ENCODE measurements around the gene GNG10. TPM values are rescaled to one million over a fixed set of nuclear protein-coding genes. Genes with fewer than 3 reads are reported as not detected.
"Not testable (repeated sequence)": the region's sequence is repeated elsewhere in the genome, so short reads cannot be mapped to it uniquely, and the experiment has no call there.

GNG10 gene
- 59.8 TPM for total RNA-seq
- long read RNA-seq, transcript GNG10-201 (3 exons, 1,491 nt): major isoform, 145 of 146 reads
- long read RNA-seq, partial matches to known transcripts: 0 of 146 reads
- long read RNA-seq, other reads (novel, unspliced or antisense): 1 of 146 reads

DNA sequence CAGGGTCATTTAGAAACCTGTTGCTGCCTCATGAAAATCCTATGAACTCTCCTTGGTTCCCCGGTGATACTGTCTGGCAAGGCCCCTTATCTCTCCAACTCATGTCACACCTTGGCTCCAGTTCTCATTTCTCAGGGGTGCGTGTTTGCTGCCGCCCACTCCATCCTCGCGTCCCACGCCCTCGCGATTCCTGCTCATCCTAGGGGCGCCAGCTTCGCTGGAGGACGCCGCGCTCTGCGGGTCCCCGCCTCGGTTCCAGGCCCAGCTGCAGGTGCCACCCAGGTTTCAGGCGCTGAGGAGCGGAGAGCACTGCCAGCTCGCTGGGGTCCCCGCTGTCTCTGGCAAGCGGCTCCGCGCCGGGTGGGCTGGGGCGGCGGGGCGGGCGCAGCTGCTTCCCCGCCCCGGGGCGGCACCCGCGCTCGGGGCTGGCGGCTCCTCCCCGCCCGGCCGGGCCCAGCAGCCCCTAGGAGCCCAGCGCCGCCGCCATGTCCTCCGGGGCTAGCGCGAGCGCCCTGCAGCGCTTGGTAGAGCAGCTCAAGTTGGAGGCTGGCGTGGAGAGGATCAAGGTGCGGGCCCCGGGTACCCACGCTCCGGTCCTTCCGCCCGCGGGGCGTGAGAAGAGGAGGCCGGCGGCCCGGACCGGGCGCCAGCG lies at the start of gene GNG10:
GNG10 (plus strand) TSS at position 456 of the 652 bp plus-strand sequence; CDS start at position 486, 30 bp downstream.
- peak; percentile 91 for DNase-seq (ENCODE audit: low spot score)

DNA sequence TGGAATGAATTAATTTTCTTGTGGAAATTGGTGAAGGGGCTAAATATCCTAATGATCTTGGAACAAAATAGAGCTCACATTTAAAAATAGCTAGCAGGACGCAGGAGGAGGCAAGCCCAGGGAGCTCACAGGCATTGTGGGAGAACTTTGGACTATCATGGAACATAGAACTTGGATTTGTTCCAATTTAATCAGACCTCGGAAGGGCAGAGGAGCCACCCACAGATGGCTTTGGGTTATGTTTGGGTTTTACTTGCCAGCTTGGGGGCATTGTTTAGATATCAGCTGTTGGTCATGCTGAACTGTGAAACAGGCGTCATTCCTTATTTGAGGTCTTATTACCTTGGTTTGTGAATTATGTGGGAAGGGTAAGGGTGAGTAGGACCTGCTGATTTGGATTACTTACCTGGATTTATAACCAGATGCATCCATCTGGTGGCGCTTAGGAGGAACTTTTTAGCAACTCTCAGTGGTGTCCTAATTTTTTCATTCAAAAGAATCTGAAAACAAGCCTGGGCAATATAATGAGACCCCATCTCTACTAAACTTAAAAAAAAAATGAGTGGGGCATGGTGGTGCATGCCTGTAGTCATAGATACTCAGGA lies 47.9 kb upstream of the GNG10 start:
- no peak for DNase-seq (ENCODE audit: low spot score)

DNA sequence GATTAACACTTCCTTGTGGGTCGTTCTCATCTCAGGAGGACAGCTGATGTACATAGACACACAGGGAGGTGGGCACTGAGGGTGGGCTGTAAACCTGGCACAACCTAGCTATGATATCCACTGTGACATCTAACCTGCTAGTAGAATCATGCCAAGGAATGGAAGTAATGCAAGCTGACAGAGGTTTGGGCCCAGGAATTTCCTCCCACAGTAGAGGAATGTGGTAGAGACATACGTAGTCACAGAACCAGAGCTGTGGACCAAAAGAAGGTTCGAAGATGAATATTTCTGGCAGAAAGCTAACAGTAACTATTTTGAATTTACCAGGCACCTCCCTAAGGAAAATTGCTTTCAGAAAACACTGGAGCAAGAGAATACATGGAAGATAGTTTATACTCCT lies 45.5 kb upstream of the GNG10 start:
- DNase-seq (ENCODE audit: low spot score): no peak

DNA sequence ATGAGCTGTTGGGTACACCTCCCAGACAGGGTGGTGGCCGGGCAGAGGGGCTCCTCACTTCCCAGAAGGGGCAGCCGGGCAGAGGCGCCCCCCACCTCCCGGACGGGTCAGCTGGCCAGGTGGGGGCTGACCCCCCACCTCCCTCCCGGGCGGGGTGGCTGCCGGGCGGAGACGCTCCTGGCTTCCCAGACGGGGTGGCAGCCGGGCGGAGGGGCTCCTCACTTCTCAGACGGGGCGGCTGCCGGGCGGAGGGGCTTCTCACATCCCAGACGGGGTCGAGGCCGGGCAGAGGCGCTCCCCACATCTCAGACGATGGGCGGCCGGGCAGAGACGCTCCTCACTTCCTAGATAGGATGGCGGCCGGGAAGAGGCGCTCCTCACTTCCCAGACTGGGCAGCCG lies 44.1 kb upstream of the GNG10 start:
- not testable (repeated sequence) for DNase-seq (ENCODE audit: low spot score)

DNA sequence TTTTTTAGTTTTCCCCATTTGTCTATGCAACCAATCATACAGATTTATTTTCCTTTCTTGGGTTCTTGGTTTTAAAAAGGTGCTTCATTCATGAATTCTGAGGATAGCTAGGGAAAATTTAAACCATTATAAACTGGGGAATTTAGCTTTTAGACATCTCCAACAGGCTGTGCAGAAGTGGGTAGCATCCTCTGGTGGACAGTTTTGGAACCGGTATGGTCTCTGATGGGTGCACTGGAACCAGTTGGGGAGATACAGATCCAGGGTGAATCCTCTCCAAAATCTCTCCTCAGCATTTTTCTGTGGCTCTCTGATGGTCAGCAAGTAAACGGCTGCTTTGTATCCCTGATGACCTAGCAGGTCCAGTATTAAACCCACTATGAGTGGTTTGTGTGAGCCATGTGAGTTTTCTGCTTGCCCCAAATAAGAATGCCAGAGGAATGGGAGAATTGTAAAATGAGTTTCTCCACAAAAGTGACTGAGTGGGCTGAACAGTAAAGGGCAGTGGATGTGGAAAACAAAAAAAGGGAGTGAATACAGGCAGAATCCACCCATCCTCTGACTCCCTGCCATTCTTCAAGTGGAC lies 39.4 kb upstream of the GNG10 start:
- DNase-seq (ENCODE audit: low spot score): no peak

DNA sequence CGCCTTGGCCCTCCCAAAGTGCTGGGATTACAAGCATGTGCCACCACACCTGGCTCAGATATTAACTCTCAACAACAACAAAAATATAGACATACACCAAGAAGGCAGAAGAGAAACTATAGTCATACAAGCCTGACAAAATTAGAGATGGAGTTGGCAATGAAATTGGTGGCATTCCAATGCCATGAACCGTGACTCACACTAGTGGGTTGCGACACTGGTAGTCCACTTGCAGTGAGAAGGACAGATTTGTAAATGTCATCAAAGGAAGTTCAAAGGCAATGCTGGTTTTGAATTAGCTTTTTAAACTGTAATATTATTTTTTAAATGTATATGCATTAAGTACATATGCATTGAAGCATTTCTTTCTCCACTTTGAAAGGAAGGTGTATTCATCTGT lies 38.8 kb upstream of the GNG10 start:
- DNase-seq (ENCODE audit: low spot score): no peak

DNA sequence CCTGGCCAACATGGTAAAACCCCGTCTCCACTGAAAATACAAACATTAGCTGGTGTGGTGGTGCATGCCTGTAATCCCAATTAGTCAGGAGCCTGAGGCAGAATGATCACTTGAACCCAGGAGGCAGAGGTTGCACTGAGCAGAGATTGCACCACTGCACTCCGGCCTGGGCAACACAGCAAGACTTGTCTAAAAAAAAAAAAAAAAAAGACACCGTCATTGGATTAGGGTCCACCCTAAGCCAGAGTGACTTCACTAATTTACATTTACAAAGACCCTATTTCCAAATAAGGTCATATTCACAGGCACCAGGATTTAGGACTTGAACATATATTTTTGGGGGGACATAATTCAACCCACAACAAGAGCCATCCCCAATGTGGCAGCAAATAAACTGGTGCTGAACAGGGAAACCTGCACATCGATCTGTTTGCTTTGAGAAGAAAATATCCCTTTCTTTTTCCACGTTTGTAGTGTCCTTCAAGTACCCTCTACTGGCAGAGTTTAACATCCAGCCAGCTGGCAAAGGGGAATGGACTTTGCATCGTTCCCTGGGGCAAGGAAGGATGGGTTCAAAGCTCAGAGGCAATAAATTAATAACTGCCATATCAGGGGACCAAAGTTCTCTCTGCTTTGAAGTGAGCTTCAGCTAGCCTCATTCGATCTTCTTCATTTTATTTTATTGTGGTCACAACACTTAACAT lies 34.0 kb upstream of the GNG10 start:
- no peak for DNase-seq (ENCODE audit: low spot score)

DNA sequence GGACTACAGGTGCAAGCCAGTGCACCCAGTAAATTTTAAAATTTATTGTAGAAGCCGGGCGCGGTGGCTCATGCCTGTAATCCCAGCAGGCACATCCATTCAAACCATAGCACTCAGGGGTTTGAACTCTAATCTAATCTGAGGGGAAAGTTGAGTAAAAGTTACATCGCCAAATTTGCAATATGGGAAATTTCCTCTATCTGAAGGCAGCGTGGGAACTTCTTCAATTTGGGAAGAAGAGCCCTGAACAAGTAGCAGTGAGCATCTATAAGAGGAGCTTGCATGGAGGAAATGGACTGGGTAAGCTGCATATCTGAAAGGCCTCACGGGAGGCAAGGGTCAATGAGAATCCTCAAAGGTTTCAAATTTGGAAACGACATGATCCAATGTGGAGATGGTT lies 33.0 kb upstream of the GNG10 start:
- no peak for DNase-seq (ENCODE audit: low spot score)

DNA sequence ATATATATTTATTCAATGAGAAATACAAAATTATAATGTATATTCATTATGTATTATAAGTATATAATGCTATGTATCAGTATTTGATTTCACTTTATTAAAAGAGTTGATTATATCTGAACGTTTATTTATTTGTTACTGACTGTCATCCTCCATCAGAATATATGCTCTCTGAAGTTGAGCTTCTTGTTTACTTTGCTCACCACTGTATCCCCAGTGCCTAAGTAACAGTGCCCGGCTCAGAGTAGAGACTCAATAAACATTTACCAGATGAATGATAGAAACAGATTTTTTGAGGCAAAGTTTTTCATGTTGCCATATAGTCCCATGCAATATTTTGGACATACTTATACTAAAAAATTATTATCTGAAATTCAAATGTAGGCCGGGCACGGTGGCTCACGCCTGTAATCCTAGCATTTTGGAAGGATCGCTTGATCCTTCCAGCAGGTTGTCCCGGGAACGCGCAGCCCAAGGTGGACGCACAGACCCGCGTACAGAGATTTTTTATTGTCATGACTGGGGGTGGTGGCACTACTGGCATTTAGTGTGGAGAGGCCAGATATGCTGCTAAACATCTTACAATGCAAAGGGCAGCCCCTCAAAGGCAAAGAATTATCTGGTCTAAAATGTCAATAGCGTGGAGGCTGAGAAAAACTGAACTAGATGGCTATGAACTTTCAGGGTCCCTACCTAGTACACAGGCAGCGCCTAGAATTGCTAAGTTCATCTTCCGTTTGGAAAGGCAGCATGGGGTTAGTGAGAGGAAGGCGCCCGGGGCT lies 31.0 kb upstream of the GNG10 start:
- DNase-seq (ENCODE audit: low spot score): no peak

DNA sequence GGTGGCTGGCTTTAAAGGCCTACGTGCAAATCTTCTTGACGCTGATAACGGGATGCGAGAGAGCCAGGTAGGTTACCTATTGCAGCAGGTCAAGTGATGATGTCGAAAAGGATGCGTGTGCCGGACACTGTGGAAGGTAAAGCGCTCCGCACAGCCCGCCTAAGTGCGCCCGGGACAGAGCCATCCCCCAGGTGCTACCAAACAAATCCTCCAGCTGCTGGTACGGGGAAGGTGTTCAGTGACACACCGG lies 30.5 kb upstream of the GNG10 start:
- no peak for DNase-seq (ENCODE audit: low spot score)

DNA sequence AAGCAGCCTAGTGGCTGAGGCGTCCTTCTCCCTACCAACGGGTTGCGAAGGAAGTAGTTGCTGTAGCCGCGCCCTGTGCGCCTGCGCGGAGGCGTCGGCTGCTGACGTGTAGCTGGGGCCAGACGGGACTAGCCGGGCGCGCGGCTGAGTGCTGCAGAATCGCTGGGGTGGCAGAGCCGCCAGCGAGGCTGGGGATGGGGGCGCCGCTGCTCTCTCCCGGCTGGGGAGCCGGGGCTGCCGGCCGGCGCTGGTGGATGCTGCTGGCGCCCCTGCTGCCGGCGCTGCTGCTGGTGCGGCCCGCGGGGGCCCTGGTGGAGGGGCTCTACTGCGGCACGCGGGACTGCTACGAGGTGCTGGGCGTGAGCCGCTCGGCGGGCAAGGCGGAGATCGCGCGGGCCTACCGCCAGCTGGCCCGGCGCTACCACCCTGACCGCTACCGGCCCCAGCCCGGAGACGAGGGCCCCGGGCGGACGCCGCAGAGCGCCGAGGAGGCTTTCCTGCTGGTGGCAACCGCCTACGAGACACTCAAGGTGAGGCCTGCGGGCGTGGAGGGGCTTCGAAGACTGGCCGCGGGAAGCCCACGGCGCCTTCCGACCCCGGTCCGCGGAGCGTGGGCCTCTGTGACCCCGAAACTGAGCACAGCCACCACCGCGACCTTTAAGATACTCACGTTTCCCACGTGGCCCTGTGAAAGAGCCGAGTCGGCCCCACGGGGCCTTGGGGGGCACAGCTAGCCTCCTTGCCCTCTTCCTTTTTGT lies 30.0 kb upstream of the GNG10 start, which contains the start of gene DNAJC25:
DNAJC25 (plus strand) TSS at position 121 of the 758 bp plus-strand sequence; CDS start at position 195, 74 bp downstream.
- peak; percentile 99 for DNase-seq (ENCODE audit: low spot score)

DNA sequence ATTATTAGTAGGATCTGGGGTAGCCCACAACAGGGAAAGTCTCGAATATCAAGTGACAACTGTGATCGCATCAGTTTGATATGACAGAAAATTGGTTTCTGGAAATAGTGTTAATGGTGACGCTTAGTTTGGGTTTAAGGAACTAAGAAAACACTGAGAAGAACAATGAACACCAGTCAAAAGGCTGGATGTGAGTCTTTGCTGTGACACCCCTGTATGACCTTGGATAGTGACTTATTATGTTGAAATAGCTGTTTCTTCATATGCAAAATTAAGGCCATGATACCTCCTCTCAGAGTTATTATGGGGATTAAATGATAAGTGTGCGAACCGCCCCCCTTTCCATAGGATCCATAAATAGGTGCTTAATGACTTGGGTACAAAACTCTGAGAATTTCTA lies 29.3 kb upstream of the GNG10 start:
- DNase-seq (ENCODE audit: low spot score): no peak

DNA sequence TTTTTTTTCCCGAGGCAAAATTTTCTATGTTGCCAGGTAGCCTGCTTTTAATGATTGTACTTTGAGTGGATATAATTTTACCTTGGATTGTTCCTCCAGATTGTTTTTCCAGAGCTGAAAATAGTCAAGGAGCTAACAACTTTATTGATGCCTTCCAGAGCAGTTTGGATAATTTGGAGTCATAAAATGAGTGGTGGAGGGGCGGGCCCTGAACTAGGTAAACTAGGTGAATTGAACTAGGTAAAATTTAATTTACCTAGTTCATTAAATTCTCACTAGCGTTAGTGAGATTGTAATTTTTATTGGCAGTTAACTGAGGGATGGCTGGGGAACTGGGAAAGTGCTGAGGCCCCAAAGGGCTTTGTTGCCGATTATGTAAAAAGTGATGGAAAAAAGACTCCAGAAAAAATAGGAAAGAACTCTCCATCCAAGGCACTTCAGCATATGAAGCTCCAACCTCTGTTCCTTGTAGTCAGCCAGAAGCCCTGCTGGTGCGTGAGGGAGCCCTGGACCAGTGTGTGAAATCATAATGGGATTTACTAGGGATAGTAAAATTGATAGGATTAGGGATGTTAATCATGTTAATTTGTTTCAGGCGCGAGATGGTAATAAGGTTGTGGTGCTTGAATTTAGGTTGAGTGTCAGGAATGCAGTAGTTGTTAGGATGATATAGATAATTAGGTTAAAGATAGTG lies 28.6 kb upstream of the GNG10 start:
- DNase-seq (ENCODE audit: low spot score): no peak

DNA sequence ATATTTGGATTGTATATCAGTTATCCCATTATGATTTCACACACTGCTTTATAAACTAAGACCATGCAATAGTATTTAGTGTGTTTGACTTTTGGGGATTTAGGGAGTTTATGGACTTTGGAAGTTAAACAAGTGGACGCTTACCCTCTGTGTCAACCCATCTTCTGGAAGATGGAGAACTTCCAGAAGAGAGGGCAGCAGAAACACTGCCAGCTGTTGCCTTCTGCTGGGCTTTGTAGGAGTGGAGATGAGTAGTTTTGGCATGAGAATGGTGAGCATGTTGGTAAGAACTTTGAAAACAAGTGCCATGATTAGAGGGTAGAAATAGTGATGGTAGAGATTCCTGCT lies 28.0 kb upstream of the GNG10 start:
- DNase-seq (ENCODE audit: low spot score): no peak

DNA sequence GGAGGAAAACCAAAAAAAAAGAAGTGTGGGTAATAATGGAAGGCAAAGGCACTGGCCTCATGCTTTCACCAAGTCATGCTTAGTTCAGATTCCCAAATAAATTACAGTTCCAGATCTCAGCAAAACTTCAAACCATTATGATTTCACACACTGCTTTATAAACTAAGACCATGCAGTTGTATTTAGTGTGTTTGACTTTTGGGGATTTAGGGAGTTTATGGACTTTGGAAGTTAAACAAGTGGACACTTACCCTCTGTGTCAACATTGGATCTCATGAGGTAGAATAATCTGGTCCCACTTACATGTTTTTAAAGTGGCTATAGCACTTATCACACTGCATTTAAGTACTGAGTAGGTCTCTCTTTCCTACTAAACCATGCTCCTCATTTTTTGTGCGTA lies 26.5 kb upstream of the GNG10 start:
- DNase-seq (ENCODE audit: low spot score): no peak

DNA sequence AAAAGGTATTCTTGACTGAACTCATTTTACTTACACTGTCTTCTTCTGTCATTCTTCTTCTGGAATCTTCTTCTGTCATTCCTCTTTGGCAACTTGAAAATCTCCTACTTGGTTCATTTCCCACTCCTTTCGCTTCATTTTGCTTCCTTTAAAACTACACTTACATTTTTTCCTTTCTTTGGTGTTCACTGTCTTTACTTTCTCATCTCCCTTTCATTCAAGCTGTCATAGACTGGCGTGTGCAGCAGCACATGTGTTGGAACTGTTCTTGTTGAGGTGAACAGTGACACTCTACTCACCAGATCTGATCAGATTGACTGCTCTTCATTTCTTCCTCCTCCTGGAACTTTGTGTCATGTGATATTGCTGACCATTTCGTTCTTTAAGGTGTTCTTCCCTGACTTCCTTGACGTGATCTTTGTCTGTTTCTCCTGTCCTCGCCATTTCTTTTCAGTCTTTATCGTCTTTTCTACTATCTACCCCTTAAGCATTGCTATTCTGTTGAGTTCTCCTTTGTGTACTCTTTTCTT lies 23.9 kb upstream of the GNG10 start:
- no peak for DNase-seq (ENCODE audit: low spot score)

DNA sequence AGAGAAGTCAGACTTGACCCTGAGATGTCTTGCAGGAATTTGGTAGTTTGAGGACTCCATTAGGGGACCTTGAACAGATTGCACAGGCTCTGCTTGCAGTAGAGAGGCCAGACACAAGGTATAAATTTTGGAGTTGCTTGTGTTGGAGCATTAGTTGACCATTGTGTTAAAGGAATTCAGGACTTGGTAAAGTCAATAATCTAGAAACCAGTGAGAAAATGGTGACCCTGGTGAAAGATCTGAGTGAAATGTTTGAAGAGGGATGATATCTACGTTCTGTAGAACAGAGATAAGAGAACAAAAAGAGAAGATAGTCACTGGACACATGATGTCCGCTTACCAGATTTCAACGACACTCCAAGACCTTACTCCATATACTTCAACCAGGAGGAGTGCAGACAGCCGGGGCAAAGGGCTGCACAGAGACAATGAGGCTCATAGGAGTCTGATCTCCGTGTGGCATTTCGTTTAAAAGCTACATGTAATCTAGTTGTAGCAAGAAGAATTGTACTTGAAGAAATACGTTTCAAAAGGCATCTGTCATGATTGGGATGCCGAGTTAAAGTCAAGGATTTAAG lies 17.1 kb upstream of the GNG10 start:
- DNase-seq (ENCODE audit: low spot score): no peak

DNA sequence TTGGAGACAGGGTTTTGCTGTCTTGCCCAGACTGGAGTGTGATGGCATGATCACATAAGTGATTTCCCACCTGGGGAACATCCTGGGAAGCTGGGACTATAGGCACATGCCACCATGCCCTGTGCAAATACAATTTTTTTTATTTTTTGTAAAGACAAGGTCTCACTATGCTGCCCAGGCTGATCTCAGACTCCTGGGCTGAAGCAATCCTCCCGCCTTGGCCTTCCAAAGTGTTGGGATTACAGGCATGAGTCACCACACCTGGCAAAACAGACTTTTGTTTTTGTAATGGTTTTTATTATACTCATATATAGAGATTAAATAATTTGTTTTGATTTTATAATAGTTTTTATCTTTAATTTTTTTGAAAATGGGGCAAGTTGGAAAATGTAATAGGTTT lies 15.6 kb upstream of the GNG10 start:
- DNase-seq (ENCODE audit: low spot score): no peak

DNA sequence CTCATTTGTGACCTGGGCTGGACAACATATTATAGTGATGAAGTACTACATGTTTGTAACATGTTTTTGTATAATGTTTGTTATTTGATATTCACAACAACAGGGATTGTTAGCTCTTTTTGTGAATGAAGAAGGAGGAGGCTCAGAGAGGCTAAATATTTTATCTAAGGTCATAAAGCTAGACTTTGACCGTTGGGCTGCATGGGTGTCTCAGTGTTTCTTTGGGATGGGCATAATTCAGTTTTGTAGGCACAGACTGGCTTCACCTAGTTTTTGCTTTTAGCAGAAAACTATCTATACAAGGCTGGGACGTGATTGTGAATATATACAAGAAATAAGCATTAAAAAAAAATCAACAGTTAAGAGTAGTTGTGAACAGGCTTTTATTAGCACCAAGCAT lies 15.0 kb upstream of the GNG10 start:
- no peak for DNase-seq (ENCODE audit: low spot score)

DNA sequence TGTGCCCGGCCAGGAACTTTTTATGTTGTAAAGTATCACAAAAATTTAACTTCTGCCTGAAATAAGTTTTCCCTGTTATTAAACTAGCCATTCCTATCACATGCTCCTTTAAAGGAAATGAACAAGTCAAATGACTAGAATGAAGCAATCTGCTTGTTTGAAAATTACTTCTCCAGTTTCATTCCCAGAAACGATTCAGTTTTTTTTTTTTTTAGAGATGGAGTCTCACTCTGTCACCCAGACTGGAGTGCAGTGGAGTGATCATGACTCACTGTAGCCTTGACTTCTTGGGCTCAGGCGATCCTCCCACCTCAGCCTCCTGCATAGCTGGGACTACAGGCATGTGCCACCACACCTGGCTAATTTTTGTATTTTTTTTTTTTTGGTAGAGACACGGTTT lies 13.3 kb upstream of the GNG10 start:
- DNase-seq (ENCODE audit: low spot score): no peak
